Measurements from ENCODE around the gene LECT2.

GRCh38 chr5:135974021-135974600 is 19.3 kb upstream of the LECT2 start:
- TF ChIP-seq CTCF (IDR thresholded peaks at IDR 0.05) (no peak), POLR2A (IDR thresholded peaks at IDR 0.05) (no peak)
